Caki2 (cell line): ENCODE data around the gene MAB21L1. TPM values are rescaled to one million over a fixed set of nuclear protein-coding genes. Genes with fewer than 3 reads are reported as not detected.

Experiments used
- DNase-seq: peaks from one replicate; pipeline ENCODE4 v3.0.0-alpha.2; 2015; ENCODE audit warnings: low read depth
- in situ Hi-C: cut with HindIII; loops from 2 replicates; pipeline ENCODE4 v1.10.0; 2016; ENCODE audit warnings: low sequenced_read_pairs, low pct_unique_long_range_greater_than_20kb, mixed read lengths
- total RNA-seq: library from RNA; depleted of rRNA; stranded (reverse); fragments of >200 nt; shearing (Covaris generic); gene quantifications from 2 replicates; pipeline ENCODE4 v1.2.3, GENCODE V29; 2014; ENCODE audit warnings: low replicate concordance; rRNA removed

The MAB21L1 gene
- not detected in 2 replicates for total RNA-seq

DNA sequence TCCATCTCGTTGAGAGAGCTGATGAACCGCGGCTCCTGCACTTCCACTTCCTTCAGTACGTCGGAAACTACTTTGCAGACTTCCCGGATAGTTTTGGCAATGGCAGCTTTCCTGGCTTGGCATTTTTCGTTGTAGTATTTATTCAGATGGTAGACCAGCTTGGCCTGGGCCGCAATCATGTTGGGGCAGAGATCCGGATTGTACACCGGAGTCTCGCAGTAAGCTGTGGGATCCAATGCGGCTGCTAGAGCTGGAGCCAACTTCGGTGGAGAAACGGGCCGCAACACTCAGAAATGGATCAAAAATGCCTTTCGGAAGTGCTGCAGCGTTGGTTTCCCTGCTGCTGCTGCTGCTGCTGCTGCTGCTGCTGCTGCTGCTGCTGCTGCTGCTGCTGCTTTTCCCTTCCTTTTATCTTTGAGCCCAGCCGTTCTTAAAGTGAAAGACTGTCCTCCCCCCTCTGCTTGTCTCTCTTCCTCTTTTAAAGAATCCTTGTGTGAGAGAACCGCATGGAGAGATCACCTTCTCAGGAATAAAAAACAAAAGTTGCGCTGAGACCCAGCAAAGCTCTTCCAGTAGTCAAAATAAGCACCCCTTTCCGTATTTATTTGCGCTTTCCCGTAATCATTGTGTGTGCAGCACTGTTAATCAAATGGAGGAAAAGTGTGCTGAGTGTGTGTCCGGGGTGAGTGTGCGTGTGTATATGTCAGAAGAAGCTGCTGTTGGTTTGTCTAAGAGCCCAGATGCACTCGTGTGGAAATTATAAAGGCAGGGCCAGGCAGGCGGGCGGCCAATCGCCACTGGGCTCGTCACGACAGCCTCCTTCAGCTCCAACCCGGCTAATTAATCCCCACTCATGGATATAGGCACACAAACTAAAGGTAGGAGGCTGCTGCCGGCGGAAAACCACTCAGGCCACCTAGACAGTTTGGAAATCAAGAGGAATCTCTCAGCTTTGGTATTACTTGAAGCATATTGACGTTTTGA lies at the start of gene MAB21L1:
TSS of gene MAB21L1 (minus strand) at position 730 of the 984 bp plus-strand sequence. CDS start at position 179, 551 bp downstream.
- in situ Hi-C loops = no loop called here
- DNase-seq = no peak

DNA sequence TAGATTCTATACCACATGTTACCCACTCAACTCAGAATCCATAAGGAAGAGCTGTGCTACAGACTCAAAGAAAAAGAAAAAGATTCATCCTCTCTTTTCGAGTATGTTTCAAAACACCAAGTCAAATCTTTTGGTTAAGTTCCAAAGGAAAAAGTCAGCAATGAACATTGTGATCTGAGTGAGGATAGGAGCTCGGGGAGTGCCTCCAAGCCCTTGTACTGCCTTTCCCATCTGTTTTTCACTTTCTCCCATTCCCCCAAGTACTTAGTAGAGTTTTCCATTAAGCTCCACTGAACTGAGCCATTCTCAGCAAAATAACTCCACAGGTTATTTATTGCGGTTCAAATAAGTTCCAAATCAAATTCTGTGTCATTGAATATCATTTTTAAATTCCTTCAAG lies 47.7 kb upstream of the MAB21L1 start:
- DNase-seq = no peak
- in situ Hi-C loops = no loop called here

DNA sequence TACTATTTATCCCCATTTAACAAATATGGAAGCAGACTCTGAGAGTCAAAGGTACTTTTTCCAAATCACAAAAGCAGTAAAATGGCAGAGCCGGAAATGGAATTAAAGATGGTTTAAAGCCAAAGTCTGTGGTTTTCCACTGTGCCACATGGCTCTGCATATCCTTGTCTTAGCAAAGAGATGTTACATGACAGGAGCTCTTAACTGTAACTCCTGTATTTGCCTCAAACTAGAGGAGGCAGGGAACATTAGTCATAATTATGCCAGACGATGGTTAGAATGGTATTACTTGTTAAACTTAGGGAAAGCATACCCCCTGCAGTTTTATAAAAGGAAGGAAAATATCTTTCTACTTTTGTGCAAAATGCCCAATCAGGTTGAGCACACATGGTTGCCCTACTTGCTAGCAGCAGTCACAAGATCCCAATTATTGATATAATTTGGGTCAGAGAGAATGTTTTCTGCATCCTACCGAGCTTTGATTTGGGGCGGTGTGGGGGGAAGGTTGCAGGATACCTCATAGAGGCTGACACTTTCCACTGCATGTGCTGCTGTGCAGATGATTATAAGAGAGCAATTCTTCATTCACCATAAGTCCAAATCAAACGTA lies 42.0 kb upstream of the MAB21L1 start:
- no peak for DNase-seq
- in situ Hi-C loops = no loop called here

DNA sequence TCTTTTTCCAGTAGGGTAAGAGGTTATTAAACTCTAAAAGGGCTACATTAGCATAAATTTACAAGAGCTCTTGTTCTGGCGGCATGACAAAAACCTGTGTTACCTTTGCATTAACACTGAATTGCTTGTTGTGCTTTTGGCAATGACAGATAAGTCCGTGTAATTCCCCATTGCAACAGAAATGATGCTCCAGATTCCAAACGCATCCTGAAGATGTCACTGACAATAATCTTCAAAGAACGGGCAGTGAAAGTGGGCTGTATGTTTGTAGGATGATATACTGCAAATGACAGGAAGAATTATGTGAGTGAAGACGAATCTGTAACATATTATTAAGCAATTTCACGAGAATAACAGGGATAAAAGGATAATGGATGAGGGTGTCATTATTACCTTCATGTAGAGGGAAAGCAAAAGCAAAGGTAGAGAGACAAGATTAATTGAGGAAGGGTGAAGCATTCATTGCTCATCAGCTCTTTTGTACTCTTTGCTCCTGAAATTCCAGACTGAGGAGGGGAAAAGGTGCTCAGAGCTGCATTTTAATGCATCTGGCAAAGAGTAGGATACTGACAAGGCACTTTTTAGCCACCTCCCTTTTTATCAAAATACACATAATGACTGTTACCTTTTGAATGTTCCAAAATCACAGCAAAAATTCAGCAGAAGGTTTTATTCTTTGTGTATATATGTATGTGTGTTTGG lies 38.5 kb upstream of the MAB21L1 start:
- DNase-seq = no peak
- in situ Hi-C loops = no loop called here

DNA sequence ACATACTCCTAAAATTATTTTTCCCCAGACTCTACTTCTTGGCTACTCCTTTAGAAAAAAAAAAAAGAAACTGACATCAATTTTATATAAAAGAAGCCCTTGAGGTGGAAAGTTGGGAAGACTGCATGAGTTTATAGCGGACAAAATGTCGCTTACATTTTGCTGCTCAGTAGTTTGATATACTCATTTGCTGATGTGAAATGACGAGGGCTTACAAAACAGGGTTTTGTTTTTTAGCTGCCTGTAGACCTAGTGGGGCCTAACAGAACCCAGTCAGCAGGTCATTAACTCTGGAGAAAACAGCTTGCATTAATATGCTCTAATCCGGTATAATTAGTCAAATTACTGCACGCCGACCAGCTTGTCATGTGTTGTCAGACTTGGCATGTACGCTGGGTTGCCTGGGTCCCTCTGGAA lies 37.6 kb upstream of the MAB21L1 start:
- in situ Hi-C loops = no loop called here
- DNase-seq = no peak

DNA sequence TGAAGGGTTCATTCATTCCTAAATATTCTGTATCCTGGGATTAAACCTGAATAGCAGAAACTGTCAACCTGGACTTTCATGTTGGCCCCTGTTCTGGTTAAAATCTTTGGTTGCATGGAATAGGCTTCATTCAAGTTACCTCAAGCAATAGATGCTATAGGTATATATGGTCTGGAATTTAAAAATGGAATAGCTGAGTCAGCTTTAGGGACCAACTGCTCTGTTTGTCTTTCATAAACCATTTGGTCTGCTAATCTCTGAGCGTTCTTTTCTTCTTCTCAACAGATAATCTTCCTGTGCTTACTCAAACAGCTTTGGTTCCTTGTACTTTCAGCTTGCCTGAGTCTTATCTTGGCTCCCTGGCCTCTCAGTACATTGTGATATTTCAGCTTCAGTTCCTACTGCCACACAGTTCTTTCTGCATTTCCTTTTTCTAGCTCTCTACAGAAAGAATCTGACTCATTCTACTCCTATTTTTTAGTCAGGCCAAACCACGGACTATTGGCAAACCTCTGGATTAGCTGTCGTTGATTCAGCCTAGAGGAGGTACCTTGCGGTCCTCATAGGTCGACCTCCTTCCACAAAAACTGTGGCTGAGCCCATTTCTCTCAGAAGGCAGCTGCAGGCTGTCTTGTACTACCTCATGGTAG lies 35.9 kb upstream of the MAB21L1 start:
- in situ Hi-C loops = no loop called here
- DNase-seq = no peak

DNA sequence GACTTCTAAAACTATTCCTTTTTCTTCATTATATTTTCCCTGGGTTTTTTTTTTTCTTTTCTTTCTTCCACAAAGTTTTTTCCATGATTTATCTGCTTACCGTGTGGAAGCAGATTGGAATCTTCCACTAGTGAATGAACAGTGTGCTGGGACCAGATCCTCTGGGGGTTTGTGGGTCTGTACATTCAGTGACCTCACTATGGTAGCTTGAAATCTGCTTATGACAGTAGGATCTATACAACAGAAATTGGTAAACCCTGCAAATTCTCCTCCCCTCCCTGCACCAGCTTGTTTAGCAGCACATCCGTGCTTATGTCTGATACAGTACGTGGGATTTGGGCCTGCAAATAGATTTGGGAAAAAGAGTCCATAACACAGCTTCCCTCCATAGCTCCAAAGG lies 26.0 kb upstream of the MAB21L1 start:
- DNase-seq = no peak
- in situ Hi-C loops = no loop called here

- DNase-seq = no peak
- in situ Hi-C loops = no loop called here
Measured at GRCh38 chr13:35501661-35502235, 25.3 kb upstream of the MAB21L1 start.

DNA sequence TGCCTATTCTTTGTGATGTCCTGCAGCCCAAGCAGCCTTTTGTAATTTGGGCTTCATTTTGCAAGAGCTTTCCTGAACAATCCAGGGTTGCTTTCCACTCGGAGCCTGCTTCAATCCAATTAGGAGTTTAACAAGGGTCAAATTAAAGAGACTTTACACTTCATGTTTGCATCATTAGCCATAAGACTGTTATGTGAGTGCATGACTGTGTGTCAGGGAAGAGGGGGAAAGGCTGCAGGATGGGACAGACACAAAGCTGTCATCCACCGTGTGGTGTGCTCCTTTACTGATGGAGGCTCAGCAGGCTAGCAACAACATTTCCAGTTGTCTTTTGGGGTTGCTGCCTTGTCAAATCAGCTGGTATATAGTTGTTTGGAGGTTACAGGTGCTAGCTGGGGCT lies 23.7 kb upstream of the MAB21L1 start:
- DNase-seq = no peak
- in situ Hi-C loops = no loop called here

DNA sequence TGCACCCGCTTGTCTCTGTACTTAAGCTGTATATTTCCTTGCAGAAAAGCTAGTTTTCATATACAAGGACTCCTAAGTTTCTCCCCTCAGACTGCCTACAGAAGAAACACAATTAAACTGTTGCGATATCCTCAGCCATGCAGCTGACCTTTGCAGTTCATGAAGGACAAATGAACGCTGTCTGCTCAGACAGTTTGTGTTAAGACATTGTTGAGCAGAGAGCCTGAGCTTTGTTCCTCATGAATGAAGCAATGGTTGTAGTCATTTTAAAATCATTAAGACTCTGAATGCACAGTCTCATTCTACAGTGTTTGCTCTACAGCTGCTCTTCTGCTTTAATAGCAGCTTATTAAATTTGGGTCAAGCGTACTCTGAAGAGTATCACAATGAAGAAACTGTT lies 23.2 kb upstream of the MAB21L1 start:
- in situ Hi-C loops = no loop called here
- no peak for DNase-seq

DNA sequence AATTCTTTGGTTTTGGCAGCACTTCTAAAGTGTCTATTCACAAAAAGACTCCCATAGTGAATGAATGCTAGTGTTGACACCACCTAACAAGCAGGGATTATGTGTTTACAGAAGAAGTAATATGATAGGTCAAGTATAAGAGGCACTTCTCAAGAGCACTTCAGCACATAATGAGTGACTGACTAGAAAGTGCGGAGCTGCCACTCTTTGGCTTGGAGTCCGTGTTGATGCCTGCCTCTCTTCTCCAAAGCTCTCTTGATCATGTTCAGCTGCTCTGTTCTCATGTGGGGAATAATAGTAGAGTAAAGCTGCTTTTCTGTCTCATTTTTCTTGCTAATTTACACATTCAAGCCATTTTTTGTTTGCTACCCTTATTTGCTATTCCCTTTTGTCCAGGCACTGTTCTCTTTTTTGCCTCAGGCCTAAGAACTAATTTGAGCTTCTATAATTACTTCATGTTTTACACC lies 22.7 kb upstream of the MAB21L1 start:
- in situ Hi-C loops = no loop called here
- DNase-seq = no peak

DNA sequence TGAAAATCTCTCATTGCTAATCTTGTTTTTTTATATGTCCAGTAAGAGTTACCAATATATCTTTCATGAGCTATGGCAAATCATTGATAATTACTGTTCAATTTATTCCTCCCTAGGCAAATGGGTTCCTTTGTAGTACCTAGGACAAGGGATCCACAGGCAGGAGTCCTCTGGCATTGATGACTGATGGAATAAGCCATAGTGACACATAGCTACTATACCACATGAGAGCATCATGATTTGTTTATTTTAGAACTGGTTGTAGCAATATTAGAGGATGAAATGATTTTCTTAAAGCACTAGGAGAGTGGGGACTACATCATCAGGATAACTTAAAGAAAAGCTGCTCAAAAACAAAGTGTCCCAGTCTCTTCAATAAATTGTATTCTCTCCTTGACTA lies 21.7 kb upstream of the MAB21L1 start:
- DNase-seq = no peak
- in situ Hi-C loops = no loop called here

GRCh38 chr13:35496761-35497386 lies 20.4 kb upstream of the MAB21L1 start:
- DNase-seq = no peak
- in situ Hi-C loops = no loop called here

DNA sequence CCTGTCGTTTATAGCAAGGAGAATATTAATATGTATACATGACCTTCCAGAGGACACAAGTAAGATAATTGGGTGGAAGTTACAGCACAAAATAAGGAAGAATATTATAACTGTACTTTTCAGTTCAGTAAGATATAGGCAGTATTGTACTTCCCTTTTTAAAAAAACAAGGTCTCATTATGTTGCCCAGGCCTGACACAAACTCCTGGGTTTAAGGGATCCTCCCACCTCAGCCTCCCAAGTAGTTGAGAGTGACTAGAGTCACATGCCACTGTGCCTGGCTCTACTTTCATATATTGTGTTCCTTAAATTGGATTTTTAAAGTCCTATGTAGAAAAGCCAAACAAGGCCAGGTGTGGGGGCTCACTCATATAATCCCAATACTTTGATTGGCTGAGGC lies 19.5 kb upstream of the MAB21L1 start:
- no peak for DNase-seq
- in situ Hi-C loops = no loop called here

GRCh38 chr13:35489050-35489449 lies 12.6 kb upstream of the MAB21L1 start:
- DNase-seq = no peak
- in situ Hi-C loops = no loop called here

DNA sequence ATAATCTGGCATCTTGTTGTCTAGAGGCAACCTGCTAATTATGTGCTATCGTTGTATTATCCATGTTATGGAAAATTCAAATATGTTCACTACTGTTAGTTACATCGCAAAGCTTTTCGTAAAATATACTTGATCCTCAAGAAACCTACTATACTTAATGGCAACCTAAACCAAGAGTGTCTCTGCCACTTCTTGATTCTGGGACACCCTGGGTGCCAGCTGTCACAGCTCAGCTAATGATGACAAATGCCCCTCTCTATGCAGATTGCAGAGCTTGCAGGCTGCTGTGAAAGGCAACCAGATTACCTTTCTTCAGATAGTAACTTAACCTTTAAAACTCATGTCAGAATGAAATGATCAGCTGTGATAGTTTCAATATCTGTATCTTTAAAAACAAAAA lies 8.9 kb upstream of the MAB21L1 start:
- in situ Hi-C loops = no loop called here
- no peak for DNase-seq

DNA sequence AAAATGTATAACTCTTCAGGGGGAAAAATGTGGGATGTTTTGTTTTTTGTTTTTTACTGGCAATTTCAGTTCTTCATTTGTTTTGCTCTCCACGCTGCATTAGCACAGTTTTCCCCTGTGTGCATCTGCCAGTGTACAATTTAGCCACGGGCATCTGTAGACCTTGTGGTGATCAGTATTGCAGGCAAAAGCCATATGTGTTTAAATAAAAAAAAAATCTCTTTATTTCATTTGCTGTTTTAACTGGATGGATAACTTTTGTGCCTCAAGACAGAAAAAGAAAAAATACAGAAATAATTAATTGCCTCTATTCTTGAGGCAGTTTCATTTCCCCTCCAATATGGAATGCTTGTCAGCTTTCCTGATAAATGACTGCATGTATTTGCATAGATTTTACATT lies 7.9 kb upstream of the MAB21L1 start:
- in situ Hi-C loops = no loop called here
- no peak for DNase-seq

- in situ Hi-C loops = no loop called here
- no peak for DNase-seq
Measured at GRCh38 chr13:35483761-35484160, 7.3 kb upstream of the MAB21L1 start.
